GM21390 (cell line): ENCODE results near the gene TH.

Experiments
- ATAC-seq: cut with Tn5 transposase; IDR thresholded peaks from one replicate; pipeline ENCODE4 v1.9.1; 2021; ENCODE audit not compliant: unreplicated experiment

TH gene

DNA sequence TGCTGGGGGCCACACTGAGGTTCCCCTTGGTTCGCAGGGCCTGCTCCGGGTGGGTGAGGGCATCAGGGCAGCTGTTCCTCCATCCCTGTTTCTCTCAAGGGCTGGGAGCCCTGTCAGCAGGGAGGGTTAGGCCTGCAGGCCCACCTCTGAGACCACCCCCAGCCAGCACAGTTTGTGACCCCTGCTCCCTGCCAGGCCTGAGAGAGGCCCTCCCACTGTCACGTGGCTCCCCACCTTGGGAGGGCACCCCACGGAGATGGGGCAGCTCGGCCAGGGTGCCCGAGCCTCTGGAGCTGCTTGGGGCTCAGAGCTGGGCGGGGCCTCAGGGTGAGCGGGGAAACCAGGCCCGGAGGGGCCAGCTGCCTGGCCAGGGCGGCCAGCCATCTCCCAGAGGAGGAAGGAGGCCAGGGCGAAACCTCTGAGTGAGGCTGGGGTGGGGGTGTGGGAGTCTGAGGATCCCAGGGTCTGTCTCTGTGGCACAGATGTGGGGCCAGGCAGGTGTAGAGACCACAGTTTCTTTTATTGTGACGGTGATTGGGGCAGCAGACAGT lies 8.1 kb downstream of the TH start:
- no peak for ATAC-seq

DNA sequence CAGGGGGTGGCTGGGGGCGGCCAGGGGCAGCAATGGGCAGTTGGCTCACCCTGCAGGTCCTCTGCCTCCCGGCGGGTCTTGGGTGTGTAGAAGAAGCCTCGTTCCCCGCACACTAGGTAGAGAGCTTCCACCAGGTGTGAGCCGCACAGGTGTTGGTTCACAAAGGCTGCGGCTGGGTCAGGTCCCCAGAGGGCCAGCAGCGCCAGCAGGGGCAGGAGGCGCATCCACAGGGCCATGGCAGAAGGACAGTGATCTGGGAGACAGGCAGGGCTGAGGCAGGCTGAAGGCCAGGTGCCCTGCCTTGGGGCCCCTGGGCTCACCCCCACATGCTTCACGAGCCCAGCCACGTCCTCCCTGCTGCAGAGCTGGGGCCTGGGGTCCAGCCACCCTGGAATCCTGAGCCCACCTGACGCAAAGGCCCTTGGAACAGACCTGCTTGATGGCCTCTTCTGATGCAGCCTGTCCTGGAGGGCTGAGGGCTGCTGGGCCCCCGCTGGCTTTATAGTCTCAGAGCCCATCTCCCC lies 10.8 kb downstream of the TH start, which contains the start of gene INS:
TSS of gene INS (minus strand) at position 474 of the 524 bp plus-strand sequence. CDS start at position 236, 238 bp downstream.
- ATAC-seq, result no peak

DNA sequence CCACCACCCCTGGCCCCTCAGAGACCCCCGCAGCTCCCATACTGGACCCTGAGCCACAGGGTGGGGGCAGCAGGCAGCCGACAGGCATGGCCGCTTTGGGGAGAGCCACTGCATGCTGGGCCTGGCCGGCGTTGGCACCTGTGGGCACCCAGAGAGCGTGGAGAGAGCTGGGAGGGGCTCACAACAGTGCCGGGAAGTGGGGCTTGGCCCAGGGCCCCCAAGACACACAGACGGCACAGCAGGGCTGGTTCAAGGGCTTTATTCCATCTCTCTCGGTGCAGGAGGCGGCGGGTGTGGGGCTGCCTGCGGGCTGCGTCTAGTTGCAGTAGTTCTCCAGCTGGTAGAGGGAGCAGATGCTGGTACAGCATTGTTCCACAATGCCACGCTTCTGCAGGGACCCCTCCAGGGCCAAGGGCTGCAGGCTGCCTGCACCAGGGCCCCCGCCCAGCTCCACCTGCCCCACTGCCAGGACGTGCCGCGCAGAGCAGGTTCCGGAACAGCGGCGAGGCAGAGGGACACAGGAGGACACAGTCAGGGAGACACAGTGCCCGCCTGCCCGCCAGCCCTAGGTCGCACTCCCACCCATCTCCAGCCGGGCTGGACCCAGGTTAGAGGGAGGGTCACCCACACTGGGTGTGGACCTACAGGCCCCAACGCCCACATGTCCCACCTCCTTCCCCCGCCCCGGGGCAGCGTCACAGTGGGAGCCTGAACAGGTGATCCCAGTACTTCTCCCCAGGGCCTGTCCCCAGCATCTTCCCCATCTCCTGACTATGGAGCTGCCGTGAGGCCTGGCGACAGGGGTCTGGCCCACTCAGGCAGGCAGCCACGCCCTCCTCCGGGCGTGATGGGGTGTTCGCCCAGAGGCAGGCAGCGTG lies 11.8 kb downstream of the TH start:
- ATAC-seq, result no peak

DNA sequence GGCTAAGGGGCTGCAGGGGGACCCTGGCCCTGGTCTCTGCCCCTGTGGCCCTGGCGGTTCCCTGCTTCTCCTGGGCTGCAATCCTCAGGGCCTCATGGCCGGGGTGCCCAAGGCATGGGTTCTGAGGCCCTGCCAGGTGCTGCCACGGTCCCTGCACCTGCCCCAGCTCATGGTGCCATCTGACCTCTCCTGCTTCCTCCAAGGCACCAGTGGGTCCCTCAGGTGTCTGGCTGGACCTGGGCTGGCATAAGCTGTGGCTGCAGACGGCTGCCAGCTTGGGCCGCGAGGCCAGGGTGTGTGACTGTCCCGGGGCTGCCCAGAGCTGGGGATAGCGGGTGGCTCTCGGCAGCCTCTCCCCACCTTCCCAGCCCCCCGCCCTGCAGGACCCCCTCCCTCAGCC lies 12.6 kb downstream of the TH start:
- no peak for ATAC-seq

DNA sequence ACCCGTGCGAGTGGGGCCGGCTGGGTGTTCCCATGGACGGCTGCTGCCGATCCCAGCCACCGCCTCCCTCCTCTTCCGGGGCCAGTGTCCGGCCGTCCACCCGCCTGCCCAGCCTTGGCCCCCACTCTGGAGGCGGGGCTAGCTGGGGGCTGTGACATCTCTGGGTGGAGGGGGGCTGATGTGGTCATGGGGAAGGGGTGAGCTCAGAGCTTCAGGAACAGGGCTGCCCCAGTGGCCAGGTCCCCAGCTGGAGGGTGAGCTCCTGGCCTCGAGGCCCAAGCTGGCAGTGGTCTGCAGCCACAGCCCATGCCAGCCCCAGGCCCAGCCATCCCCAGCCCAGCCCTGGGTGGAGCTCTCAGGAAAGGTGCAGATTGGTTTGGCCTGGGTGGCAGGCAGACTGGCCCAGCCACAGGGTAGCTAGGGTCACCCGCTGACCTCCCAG lies 13.3 kb downstream of the TH start:
- no peak for ATAC-seq

DNA sequence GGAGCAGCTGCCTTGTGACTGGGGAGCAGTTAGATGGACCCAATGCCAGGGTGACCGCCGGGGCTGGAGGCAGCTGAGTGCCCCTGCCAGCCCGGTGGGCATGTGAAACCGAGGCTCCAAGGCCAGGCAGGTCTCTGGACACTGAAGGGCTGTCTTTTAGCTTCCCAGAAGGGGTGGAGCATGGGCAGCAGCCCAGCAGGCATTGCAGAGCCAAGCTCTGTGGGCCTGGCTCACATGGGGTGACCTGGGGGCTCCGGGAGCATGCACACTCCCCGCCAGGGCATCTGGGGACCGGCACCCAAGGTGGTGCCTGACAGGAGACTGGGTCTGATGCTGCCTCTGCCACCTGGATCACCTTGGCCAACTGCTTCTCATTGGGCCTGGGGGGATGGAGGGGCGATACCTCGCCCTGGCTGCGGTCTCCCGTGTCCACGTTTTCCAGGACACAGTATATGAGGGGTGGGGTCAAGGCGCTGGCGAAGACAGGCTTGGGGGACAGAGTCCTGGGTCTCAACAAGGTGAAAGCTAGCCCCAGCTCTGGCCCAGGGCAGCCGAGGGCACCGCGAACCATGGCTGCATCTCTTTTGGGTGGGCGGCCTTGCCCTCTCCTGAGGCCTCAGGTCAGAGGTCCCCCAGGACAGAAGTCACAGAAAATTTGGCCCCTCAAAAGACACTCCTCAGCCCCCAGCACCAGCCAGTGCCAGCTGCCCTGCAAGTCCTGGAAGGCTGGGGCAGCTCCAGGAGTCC lies 14.1 kb downstream of the TH start:
- ATAC-seq, result no peak

DNA sequence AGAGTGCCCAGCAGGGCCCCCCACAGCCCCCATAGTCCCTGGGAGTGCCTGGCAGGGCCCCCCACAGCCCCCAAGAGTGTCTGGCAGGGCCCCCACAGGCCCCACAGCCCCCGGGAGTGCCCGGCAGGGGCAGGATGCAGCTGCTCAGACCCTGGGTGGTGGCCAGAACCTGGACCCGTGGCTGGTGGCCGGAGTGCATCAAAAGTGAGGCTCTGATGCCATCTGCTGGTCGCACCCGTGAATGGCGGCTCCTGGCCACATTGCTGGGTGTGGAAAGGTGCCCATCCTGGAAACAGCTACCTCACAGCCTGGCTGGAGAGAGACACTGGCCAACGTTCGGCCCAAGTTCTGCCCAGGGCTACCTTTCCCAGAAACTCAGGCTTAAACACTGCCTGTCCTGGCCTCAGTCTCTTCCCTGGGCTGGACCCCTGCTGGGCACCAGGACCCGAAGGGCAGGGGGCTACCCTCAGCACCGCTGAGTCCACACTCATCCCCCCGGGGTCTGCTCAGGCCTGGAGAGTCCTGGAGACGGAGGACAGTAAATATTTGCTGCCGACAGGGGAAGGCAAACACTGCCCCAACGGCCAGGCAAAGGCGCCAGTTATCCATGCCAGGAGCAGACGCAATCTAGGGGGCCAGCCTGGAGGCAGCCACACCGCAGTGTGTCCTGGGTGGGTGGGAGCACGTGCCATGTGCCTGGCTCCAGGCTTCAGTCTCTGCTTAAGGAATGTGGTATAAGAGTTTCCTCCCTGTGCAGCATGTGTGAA lies 15.0 kb downstream of the TH start:
- ATAC-seq, result no peak

DNA sequence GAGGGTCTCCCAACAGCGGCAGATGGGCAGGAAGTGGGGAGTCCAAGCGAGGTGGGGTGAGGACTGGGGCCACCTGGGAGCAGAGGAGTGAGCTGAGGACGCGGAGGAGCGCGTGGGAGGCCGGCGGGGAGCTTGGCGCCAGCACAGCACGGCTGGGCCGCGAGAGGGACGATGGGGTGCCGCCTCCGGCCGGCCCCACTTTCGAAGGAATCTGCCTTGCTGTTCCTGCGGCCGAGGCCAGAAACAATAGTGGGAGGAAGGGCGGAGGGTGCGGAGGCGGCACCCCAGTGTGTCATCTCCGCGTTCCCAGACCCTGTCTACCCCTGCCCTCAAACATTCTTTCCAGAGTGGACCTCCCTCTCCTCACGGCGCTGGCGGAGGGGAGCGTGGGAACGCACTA lies 16.1 kb downstream of the TH start:
- no peak for ATAC-seq

DNA sequence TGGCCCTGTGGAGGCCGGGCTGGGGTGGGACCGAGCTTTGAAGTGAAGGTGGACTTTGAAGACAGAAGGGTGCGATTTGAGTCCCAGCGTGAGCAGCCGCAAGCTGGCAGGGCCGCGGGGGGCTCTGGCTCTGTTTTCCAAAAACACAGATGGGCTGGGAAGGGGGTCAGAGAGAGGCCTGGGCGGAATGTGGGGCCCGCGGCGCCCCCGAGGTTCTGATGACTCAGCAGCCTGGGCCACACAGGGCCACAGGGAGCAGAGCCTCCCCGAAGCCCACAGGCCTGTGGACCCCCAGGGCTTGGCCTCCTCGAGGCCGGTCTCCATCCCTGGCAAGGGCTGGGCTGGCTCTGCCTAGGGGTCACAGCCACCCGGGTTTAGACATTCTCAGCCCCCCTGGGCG lies 16.7 kb downstream of the TH start:
- no peak for ATAC-seq

DNA sequence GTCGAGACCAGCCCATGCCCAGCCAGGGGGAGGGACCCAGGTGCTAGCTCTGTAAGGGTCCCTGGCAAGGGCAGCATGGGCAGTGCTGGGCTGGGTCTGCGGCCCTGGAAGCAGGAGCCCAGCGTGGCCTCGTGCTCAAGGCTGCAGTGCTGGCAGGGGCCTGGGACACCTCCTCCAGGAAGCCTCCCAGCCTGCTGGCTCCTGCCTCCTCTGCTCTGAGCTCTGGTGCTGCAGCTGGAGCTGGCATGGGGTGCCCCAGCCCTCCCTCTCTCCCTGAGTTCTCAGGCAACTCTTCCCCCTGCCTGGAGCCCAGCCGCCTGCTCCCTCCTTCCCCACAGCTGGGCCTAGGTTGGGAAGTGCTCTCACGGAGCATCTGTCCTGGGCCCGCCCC lies 17.4 kb downstream of the TH start:
- no peak for ATAC-seq

DNA sequence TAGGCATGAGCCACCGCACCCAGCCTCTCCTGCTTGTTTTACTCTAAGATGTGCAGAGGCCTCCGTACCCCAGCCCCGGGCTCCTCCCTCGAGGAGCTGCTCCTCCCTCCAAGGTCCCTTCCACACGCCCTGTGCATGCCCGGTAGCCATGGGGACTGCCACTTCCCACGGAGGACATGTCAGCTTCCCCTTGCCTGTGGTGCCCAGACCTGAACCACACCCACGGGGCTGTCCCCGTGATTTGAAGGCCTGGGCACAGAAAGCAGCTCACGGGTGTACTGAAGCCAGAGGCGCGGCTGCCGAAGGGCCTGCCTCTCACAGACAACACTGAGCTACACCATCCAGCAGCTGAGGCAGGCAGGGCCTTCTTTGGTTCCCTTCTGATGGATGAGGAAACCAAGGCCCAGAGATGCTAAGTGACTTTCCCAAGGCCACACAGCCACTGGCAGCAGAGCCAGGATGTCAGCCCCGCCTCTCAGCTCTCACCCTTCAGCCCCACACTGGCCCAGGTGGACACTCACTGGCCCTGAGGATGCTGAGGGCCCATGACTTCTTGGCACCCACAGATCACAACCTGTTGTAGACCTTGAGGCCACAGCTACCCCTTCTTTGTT lies 17.9 kb downstream of the TH start:
- ATAC-seq, result no peak

DNA sequence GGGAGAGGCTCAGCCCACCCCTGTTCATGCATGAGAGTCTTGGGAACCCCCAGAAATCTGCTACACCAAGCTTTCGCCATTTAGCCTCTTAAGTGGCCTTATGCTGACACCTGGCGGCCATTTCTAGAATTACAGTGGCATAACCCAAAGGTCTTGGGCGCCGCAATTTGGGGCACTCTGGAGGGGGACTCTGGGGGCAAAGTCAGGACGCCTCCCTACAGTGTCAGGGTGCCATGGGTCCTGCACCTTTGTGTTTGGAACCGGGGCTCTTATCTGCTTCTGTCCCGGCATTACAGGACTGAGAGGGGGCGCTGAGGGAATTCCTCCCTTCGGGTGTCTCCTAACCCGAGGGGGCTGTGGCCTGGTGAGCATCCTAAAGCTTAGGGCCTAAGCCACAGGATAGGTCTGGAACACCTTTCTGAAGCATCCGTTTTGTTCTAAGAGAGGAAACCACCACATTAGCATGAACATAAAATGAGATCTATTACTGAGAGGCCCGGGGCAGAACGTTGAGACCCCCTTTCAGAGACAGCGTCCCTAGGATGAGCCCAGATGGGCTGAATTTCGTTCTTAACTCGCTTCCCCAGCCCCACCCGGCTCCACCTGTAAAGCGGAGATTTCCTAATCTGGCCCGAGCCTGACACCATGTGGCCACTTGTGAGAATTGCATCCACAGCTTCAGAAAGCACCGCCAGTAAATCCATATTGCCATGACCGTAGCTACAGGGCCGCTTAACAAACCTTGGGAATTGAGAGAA lies 19.9 kb downstream of the TH start:
- no peak for ATAC-seq

DNA sequence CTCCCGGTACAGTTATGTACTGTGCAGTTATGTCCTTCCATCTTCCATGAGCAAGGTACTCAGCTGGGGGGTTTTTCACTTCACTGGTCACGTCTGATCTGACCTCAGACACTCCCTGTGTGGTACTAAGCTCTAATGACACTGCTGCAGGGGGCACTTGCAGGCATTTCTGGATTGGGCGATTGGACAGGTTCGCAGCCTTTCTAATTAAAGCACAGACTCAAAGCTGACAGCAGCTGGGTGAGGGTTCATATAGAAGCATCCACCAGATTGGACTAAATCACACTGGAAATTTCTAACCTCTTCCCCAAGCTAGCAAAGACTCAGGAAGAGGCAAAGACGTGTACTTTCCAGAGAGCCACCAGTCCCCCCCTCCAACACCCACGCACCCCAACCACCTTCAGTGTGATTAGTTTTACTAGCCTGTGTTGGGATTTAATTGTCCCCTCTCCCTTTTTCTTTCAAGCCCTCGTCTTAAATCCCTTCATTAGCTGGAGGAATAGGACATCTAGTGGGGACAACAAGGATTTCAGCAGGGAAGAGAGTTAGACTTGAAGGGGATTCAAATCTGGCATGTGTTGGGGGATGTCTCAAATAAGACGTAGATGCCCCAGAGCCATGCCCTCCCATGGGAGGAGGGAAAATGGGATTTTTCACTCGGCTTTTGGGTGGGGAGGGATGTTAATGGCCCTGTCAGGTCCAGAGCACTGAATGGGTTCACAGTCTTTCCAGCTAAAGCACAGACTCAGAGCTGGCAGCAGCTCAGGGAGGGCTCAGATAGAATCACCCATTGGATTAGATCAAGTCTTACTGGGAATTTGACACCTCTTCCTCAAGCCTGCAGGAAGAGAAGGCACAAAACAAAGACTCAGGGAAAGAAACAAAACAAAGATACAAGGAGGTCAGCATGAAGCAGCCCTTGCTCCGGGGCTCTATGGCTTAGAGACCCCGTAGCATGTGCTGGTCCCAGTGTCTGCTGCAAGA lies 21.5 kb downstream of the TH start:
- no peak for ATAC-seq

DNA sequence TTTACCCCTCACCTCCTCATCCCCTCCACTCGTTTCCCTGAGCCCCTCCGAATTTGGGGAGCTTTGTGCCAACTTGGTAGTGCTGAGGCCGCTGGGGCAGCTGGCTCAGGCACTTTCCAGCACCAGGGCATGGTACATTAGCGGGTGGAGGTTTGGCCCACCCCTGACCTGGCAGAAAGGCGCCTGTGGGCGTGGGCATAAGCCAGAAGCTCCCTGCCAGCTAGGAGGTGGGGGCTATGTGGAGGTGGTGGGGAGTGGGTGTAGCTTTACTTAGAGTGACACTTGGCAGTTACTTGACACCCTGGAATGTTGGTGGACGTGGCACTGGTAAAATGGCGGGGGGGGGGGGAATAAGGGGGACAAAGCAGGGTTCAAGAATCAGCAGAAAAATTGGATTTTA lies 22.2 kb downstream of the TH start:
- ATAC-seq, result no peak

DNA sequence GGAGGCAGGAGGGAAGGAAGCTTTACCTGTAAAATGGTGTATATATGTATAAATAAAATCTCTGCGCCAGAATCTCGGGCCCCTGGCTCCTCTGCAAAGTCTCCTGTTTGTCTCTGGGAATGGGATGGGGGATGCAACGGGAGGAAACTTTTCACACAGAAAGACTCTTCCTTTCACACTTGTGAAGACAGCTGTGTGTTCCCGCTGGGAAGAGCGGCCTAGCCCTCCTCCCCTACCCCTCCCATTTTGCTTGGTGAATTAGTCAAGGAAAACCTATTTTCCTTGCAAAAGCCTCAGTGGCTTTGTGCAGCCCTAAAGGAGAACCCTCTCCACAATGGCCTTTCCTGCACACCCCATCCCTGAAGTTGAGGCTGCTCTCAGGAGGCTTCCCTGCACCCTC lies 23.0 kb downstream of the TH start:
- ATAC-seq, result no peak

DNA sequence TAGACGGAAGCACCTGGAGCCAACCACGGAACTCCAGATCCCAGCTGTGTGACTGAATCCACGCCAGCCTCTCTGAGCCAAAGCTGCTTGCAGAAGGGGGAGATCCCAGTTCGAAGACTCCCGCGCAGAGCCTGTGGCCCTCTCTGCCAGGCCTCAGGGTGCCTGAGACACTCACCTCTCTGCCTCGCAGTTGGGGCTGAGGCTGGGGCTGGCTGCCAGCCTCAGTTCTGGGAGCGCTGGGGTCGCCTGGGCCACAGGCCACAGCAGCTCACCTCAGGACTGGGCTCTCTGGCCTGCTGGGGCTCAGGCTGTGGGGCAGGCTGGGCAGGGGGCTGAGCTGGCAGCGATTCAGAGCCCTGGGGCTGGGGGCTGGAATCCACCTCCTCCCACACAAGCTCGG lies 24.2 kb downstream of the TH start:
- no peak for ATAC-seq

DNA sequence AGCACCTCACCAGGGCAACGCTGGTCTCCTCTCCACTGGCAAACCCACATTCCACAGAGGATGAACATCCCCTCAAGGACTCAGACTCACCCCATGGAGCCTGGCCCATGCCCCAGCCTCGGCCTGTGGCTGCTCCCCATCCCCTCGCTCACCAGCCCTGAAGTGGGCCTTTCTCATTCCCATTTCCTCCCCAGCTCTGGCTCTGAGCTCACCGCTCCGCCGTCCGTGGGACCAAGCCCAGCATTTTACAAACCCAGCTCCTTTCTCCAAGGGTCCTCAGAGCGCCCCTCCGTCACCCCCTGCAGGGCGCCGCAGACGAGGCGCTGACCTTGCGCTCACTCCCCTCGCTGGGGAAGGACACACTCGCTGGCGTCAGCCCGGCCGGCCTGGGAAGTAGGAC lies 25.6 kb downstream of the TH start:
- no peak for ATAC-seq

DNA sequence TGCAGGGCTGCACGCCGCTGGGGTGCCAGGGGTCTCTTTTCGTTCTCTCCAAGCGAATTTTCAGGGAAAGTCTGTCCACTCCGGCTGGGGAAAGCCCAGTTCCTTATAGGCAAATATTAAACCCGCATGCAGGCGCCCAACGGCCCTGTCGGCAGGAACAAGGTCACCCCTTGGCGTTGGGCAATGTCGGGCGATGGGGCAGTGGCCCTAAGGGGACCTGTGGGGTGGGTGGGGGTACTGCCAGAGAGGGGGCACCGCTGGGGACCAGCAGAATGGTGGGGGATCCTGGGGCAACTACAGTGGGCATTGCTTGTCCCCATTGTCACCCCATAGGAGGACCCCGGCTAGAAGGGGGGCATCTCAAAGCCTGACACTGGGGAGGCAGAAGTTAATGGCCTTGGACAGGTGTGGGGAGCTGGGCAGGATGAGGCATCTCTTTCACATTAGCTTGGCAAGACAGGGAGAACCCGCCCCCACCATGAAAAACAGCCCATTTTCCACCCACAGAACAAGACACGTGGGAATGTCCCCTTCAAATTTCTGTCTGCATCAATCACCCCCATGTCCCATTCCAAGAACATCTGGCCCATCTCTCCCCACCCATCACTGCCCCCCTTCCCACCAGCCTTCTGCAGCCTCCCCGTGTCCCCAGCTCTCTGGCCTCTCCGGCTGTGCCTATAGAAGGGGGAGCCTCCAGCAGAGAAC lies 26.9 kb downstream of the TH start:
- no peak for ATAC-seq
